CD14-positive monocyte (primary cell): ENCODE measurements around the gene PRKD1. TPM values are rescaled to one million over a fixed set of nuclear protein-coding genes. Genes with fewer than 3 reads are reported as not detected.

Experiments
- DNase-seq, 3 donors: peaks; one replicate each; pipeline ENCODE4 v3.0.0-alpha.2; 2011 to 2022
- H2AFZ ChIP-seq: 2 replicates; pipeline ENCODE4 v1.6.0; 2012; ENCODE audit warnings: mild to moderate bottlenecking, low read depth, low read length, inconsistent platforms; ENCODE audit not compliant: insufficient read depth, poor library complexity, severe bottlenecking
- H3K27ac ChIP-seq, 2 donors: 1 replicate in 1 of 2; 2 replicates in 1 of 2; pipeline ENCODE4 v1.5.1; 2012 to 2013; ENCODE audit warnings: low read length in 2 of 2, control low read depth in 1 of 2, inconsistent platforms in 1 of 2, low read depth in 1 of 2, mild to moderate bottlenecking in 1 of 2
- H3K27me3 ChIP-seq, 2 donors: one replicate each; pipeline versions ENCODE4 v1.6.0 to v1.6.1; 2011 to 2013; ENCODE audit warnings: low read length in 2 of 2; ENCODE audit not compliant: control insufficient read depth in 2 of 2, insufficient read depth in 2 of 2
- H3K36me3 ChIP-seq, 2 donors: replicated peaks in 1 of 2; 1 replicate in 1 of 2; 2 replicates in 1 of 2; pipeline versions ENCODE4 v1.5.1 to v1.6.1; 2012 to 2013; ENCODE audit warnings: low read length in 2 of 2, control low read depth in 1 of 2, inconsistent platforms in 1 of 2, mild to moderate bottlenecking in 1 of 2; ENCODE audit not compliant: insufficient read depth in 2 of 2, control insufficient read depth in 1 of 2
- H3K4me1 ChIP-seq, 2 donors: 1 replicate in 1 of 2; 2 replicates in 1 of 2; pipeline versions ENCODE4 v1.5.1 to v1.6.1; 2012 to 2013; ENCODE audit warnings: low read length in 2 of 2, control low read depth in 1 of 2, inconsistent platforms in 1 of 2, mild to moderate bottlenecking in 1 of 2, moderate library complexity in 1 of 2; ENCODE audit not compliant: insufficient read depth in 2 of 2, control insufficient read depth in 1 of 2
- H3K4me2 ChIP-seq: replicated peaks from 2 replicates; pipeline ENCODE3; 2012; ENCODE audit warnings: low read length, moderate library complexity, mild to moderate bottlenecking; ENCODE audit not compliant: poor library complexity, severe bottlenecking; ENCODE audit errors: extremely low read depth
- H3K4me3 ChIP-seq, 3 experiments: fragments of 200-600 bp in 1 of 3; sonication (generic) in 1 of 3; replicated peaks in 1 of 3; 1 replicate in 2 of 3; 2 replicates in 1 of 3; pipeline ENCODE4 v1.5.1; 2011 to 2013; ENCODE audit warnings: low read length in 3 of 3, mild to moderate bottlenecking in 3 of 3, control low read depth in 2 of 3, low read depth in 2 of 3, inconsistent platforms in 1 of 3, moderate library complexity in 1 of 3
- H3K79me2 ChIP-seq: 2 replicates; pipeline ENCODE4 v1.6.0; 2012; ENCODE audit warnings: mild to moderate bottlenecking, control low read depth, inconsistent platforms, low read length, moderate library complexity; ENCODE audit not compliant: insufficient read depth
- H3K9ac ChIP-seq: 2 replicates; pipeline ENCODE4 v1.6.0; 2017; ENCODE audit warnings: low read length, mild to moderate bottlenecking; ENCODE audit not compliant: insufficient read depth, poor library complexity, severe bottlenecking
- H3K9me3 ChIP-seq, 2 donors: replicated peaks in 1 of 2; 1 replicate in 1 of 2; 2 replicates in 1 of 2; pipeline versions ENCODE4 v1.5.1 to v1.6.1; 2012 to 2013; ENCODE audit warnings: low read length in 2 of 2, control low read depth in 1 of 2; ENCODE audit not compliant: control insufficient read depth in 1 of 2, insufficient read depth in 1 of 2
- H4K20me1 ChIP-seq: 2 replicates; pipeline ENCODE4 v1.6.0; 2012; ENCODE audit warnings: mild to moderate bottlenecking, low read length, control low read depth, moderate library complexity; ENCODE audit not compliant: insufficient read depth
- H3K27ac Mint-ChIP-seq, 7 donors: one replicate each; pipeline ENCODE4 v1.8.0; 2020; ENCODE audit warnings: mild to moderate bottlenecking in 7 of 7, mixed read lengths in 7 of 7, moderate library complexity in 6 of 7, inconsistent platforms in 2 of 7
- H3K27me3 Mint-ChIP-seq, 3 donors: one replicate each; pipeline ENCODE4 v1.8.0; 2021 to 2022; ENCODE audit warnings: low read depth in 3 of 3, mild to moderate bottlenecking in 3 of 3, mixed read lengths in 3 of 3, moderate library complexity in 3 of 3, inconsistent platforms in 1 of 3
- H3K36me3 Mint-ChIP-seq, 2 donors: one replicate each; pipeline ENCODE4 v1.8.0; 2020; ENCODE audit warnings: mixed read lengths in 2 of 2, inconsistent platforms in 1 of 2, mild to moderate bottlenecking in 1 of 2
- H3K4me1 Mint-ChIP-seq: one replicate; pipeline ENCODE4 v1.8.0; 2020; ENCODE audit warnings: mild to moderate bottlenecking, mixed read lengths
- H3K4me3 Mint-ChIP-seq, 2 donors: one replicate each; pipeline ENCODE4 v1.8.0; 2020; ENCODE audit warnings: mild to moderate bottlenecking in 2 of 2, mixed read lengths in 2 of 2, moderate library complexity in 1 of 2
- H3K9me3 Mint-ChIP-seq, 7 donors: one replicate each; pipeline ENCODE4 v1.8.0; 2020 to 2022; ENCODE audit warnings: mixed read lengths in 7 of 7, mild to moderate bottlenecking in 6 of 7, moderate library complexity in 6 of 7, inconsistent platforms in 2 of 7
- WGBS: methylation state at CpG from one replicate; pipeline ENCODE4 v1.1.5; 2013; ENCODE audit warnings: missing lambda C conversion rate; ENCODE audit not compliant: insufficient coverage; 5-methylcytosine and 5-hydroxymethylcytosine counted together
- intact Hi-C, 2 donors: fragments of 100-400 bp; cut with micrococcal nuclease; formaldehyde crosslinking; loops; one replicate each; pipeline versions ENCODE4 v1.15.0 to v1.15.1; 2023
- polyA plus RNA-seq, 3 donors: library from polyadenylated mRNA; depleted of rRNA in 1 of 3; unstranded in 2 of 3; stranded (reverse) in 1 of 3; fragments of 300-500 nt in 2 of 3; fragments of >200 nt in 1 of 3; fragmentation: Illumina TruSeq in 2 of 3; gene quantifications; 1 replicate in 2 of 3; 2 replicates in 1 of 3; pipeline ENCODE4 v1.2.3, GENCODE V29; 2012 to 2021
- TF ChIP-seq, protein P1 (sequence below): fragments of 200-600 bp; IDR thresholded peaks from one replicate; pipeline ENCODE4 v1.8.0; 2022; ENCODE audit warnings: antibody characterized with exemption, mild to moderate bottlenecking

Gene PRKD1
- polyA plus RNA-seq, 3 donors = not detected

DNA sequence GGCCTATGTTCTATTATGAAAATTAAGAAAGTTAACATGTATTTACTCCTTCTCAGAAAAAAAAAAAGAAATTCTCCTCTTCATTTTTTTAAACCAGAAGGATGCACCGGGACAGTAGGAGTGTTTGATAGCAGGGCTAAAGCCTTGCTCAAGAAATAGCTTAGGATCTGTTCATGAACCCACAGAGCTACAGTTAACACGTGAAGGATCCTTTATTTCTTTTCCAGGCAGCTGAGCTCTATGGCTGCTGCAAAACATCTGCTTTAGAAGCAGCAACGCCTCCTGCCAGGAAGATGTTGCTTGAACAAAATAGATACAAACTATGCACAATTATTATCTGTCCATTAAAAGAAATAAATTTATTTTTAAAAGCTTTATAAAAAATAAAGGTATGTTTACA is 254.8 kb downstream of the PRKD1 start:
- no peaks in the 10 kb centered on the region for H3K36me3 Mint-ChIP-seq
- H2AFZ ChIP-seq = no peak overlapping the region
- H3K9ac ChIP-seq = no peak overlapping the region
- 88% methylated on average over 2 of the region's 3 CpGs for WGBS
- no peak for DNase-seq
- no peak overlapping the region for H3K4me3 ChIP-seq
- H3K9me3 Mint-ChIP-seq = peaks cover 0 to 8% (median 2%) of the 10 kb centered on the region in 7 donors
- H3K36me3 ChIP-seq = no peaks in the 10 kb centered on the region
- no peak overlapping the region for H3K4me2 ChIP-seq
- no peak overlapping the region for H3K27ac Mint-ChIP-seq
- H3K9me3 ChIP-seq = no peaks in the 10 kb centered on the region
- H4K20me1 ChIP-seq = no peaks in the 10 kb centered on the region
- H3K4me3 Mint-ChIP-seq = no peak overlapping the region
- H3K4me1 ChIP-seq = no peaks in the 10 kb centered on the region
- no peaks in the 10 kb centered on the region for H3K27me3 ChIP-seq
- TF ChIP-seq, protein P1, sequence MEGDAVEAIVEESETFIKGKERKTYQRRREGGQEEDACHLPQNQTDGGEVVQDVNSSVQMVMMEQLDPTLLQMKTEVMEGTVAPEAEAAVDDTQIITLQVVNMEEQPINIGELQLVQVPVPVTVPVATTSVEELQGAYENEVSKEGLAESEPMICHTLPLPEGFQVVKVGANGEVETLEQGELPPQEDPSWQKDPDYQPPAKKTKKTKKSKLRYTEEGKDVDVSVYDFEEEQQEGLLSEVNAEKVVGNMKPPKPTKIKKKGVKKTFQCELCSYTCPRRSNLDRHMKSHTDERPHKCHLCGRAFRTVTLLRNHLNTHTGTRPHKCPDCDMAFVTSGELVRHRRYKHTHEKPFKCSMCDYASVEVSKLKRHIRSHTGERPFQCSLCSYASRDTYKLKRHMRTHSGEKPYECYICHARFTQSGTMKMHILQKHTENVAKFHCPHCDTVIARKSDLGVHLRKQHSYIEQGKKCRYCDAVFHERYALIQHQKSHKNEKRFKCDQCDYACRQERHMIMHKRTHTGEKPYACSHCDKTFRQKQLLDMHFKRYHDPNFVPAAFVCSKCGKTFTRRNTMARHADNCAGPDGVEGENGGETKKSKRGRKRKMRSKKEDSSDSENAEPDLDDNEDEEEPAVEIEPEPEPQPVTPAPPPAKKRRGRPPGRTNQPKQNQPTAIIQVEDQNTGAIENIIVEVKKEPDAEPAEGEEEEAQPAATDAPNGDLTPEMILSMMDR = no peak
- no peaks in the 10 kb centered on the region for H3K27me3 Mint-ChIP-seq
- no peaks in the 10 kb centered on the region for H3K4me1 Mint-ChIP-seq
- intact Hi-C loops = no loop called here
- no peak overlapping the region for H3K27ac ChIP-seq
- no peaks in the 10 kb centered on the region for H3K79me2 ChIP-seq

DNA sequence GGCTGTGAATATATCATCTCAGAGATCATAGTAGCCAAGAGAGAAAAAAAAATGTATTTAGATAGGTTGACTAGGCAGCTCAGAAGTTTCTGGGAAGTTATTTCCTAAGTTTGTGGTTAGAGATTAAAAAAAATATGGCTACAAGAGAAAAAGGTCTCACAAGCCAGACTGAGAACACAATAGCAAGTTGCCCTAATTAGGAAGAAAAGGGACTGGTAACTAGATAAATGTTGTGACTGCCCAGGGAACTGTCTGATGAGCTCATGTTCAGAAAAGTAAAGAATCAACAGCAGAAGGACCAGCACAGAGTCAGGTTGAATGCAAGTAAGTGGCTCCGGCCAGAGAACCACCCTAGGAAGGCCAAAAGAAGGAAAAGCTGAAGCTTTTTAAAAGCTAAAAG is 256.6 kb downstream of the PRKD1 start:
- Histone ChIP-seq H3K27ac (no peak overlapping the region), H3K4me2 (no peak overlapping the region), H4K20me1 (no peaks in the 10 kb centered on the region), H3K4me1 (no peaks in the 10 kb centered on the region), H3K9me3 (no peaks in the 10 kb centered on the region), H3K4me3 (no peak overlapping the region), H3K79me2 (no peaks in the 10 kb centered on the region), H2AFZ (no peak overlapping the region), H3K9ac (no peak overlapping the region), H3K27me3 (no peaks in the 10 kb centered on the region), H3K36me3 (no peaks in the 10 kb centered on the region)
- H3K4me3 Mint-ChIP-seq = no peak overlapping the region
- no peak for DNase-seq
- no peaks in the 10 kb centered on the region for H3K27me3 Mint-ChIP-seq
- no peaks in the 10 kb centered on the region for H3K36me3 Mint-ChIP-seq
- H3K9me3 Mint-ChIP-seq = peaks cover 0 to 4% (median 2%) of the 10 kb centered on the region in 7 donors
- no peak overlapping the region for H3K27ac Mint-ChIP-seq
- WGBS = 67% methylated on average over 1 of the region's 1 CpG
- no peaks in the 10 kb centered on the region for H3K4me1 Mint-ChIP-seq
- TF ChIP-seq, protein P1 = no peak
- intact Hi-C loops = no loop called here
